ENCODE results near the gene PLXNA1. TPM values are rescaled to one million over a fixed set of nuclear protein-coding genes. Genes with fewer than 3 reads are reported as not detected.

PLXNA1 gene
- total RNA-seq, 2 donors from 2014 or later: 66.3 to 79.4 TPM

DNA sequence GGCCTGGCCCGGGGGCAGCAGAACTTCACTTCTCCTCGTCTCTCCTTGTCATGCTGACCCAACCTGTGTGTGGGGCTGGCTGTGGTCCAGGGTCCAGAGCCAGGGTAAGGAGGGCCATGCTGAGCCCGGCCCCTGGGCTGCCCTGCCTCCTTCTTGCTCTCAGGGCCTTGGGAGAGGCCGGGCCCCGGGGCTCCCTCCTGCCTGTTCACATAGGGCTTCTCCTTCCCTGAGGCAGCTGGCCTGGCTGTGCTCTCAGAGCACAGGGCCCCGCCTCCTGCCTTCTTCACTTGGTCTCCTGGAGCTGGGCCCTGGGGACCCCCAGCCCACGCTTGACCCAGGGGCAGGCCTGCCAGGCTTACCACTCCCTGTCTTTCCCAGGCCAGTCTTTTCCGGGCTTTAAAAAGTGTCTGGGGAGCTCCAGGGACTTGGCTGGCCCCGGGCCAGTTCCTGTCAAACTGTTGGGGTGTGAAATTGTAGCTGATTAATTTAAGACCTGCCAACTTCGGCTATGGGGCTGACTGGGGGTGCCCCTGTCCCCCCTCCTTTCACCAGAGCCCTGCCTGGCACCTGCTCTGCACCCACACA lies 11.8 kb downstream of the PLXNA1 start:
- no peaks in the 10 kb centered on the region for H3K27me3 Mint-ChIP-seq (ENCODE audit: insufficient read depth)
- Histone ChIP-seq H3K9me3 (ENCODE audit: control insufficient read depth, low read length) (no peaks in the 10 kb centered on the region), H3K27ac (ENCODE audit: low read depth, low read length) (no peak overlapping the region), H3K36me3 (ENCODE audit: control insufficient read depth, insufficient read depth, low read length) (peaks cover 51% of the 10 kb centered on the region), H3K4me1 (ENCODE audit: control insufficient read depth, insufficient read depth, low read length) (no peaks in the 10 kb centered on the region), H3K27me3 (ENCODE audit: control insufficient read depth, insufficient read depth, low read length, poor library complexity, severe bottlenecking) (no peaks in the 10 kb centered on the region), H3K4me3 (ENCODE audit: low read length) (no peak overlapping the region), H3K9ac (ENCODE audit: extremely low read depth, low read length, poor library complexity, severe bottlenecking) (no peak overlapping the region)
- no peak overlapping the region for H3K4me3 Mint-ChIP-seq
- H3K9me3 Mint-ChIP-seq: no peaks in the 10 kb centered on the region
- peaks cover 17% of the 10 kb centered on the region for H3K36me3 Mint-ChIP-seq (ENCODE audit: low read depth)
- H3K27ac Mint-ChIP-seq: no peak overlapping the region
- 92 to 94% methylated on average over 4 to 10 of the region's 10 CpGs for WGBS, 2 experiments (ENCODE audit: insufficient coverage in 1 of 2, insufficient read length in 1 of 2)
- H3K4me1 Mint-ChIP-seq: peaks cover 5% of the 10 kb centered on the region
- DNase-seq: no peak
- TF ChIP-seq, protein P1, sequence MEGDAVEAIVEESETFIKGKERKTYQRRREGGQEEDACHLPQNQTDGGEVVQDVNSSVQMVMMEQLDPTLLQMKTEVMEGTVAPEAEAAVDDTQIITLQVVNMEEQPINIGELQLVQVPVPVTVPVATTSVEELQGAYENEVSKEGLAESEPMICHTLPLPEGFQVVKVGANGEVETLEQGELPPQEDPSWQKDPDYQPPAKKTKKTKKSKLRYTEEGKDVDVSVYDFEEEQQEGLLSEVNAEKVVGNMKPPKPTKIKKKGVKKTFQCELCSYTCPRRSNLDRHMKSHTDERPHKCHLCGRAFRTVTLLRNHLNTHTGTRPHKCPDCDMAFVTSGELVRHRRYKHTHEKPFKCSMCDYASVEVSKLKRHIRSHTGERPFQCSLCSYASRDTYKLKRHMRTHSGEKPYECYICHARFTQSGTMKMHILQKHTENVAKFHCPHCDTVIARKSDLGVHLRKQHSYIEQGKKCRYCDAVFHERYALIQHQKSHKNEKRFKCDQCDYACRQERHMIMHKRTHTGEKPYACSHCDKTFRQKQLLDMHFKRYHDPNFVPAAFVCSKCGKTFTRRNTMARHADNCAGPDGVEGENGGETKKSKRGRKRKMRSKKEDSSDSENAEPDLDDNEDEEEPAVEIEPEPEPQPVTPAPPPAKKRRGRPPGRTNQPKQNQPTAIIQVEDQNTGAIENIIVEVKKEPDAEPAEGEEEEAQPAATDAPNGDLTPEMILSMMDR (conservative IDR thresholded peaks at IDR 0.05): no peak

GRCh38 chr3:126995254-126995780 lies 12.4 kb downstream of the PLXNA1 start:
- TF ChIP-seq, protein P1 (conservative IDR thresholded peaks at IDR 0.05): no peak
- Mint-ChIP-seq H3K4me3 (no peak overlapping the region), H3K27me3 (ENCODE audit: insufficient read depth) (no peaks in the 10 kb centered on the region), H3K9me3 (no peaks in the 10 kb centered on the region), H3K4me1 (peaks cover 5% of the 10 kb centered on the region), H3K27ac (no peak overlapping the region), H3K36me3 (ENCODE audit: low read depth) (peaks cover 17% of the 10 kb centered on the region)
- H3K9me3 ChIP-seq (ENCODE audit: control insufficient read depth, low read length): no peaks in the 10 kb centered on the region
- DNase-seq: no peak
- no peak overlapping the region for H3K4me3 ChIP-seq (ENCODE audit: low read length)
- peaks cover 45% of the 10 kb centered on the region for H3K36me3 ChIP-seq (ENCODE audit: control insufficient read depth, insufficient read depth, low read length)
- no peaks in the 10 kb centered on the region for H3K4me1 ChIP-seq (ENCODE audit: control insufficient read depth, insufficient read depth, low read length)
- 97% methylated on average over 5 to 12 of the region's 12 CpGs for WGBS, 2 experiments (ENCODE audit: insufficient coverage in 1 of 2, insufficient read length in 1 of 2)
- H3K9ac ChIP-seq (ENCODE audit: extremely low read depth, low read length, poor library complexity, severe bottlenecking): no peak overlapping the region
- H3K27ac ChIP-seq (ENCODE audit: low read depth, low read length): no peak overlapping the region
- no peaks in the 10 kb centered on the region for H3K27me3 ChIP-seq (ENCODE audit: control insufficient read depth, insufficient read depth, low read length, poor library complexity, severe bottlenecking)

DNA sequence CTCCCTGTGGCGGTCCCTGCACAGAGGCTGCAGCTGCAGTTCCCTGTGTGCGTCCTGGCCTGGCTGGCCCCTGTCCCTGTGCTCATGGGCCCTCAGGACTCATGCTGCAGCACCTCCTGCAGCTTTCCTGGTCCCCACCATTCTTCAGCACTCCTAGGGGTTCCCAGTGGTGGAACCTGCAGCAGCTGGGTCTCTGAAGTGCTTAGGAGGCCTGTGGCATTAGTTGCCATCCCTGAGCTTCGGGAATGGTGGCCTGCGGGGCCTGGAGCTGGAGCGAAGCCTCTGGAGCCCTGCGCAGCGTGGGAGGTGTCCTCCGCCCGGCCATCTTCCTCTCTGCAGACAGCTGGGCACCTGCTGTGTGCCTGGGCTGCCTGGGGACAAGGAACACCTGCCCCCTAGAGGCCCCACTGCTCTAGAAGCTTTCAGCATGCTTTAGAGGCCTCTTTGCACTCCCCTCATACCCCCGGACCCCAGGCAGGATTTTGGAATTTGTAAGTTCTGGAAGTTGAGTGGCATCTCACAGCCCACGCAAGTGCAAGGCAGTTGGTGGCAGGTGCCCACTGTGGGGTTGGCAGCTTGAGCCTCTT lies 13.1 kb downstream of the PLXNA1 start:
- Histone ChIP-seq H3K4me1 (ENCODE audit: control insufficient read depth, insufficient read depth, low read length) (no peaks in the 10 kb centered on the region), H3K36me3 (ENCODE audit: control insufficient read depth, insufficient read depth, low read length) (peaks cover 42% of the 10 kb centered on the region), H3K27me3 (ENCODE audit: control insufficient read depth, insufficient read depth, low read length, poor library complexity, severe bottlenecking) (no peaks in the 10 kb centered on the region), H3K27ac (ENCODE audit: low read depth, low read length) (no peak overlapping the region), H3K9ac (ENCODE audit: extremely low read depth, low read length, poor library complexity, severe bottlenecking) (no peak overlapping the region), H3K9me3 (ENCODE audit: control insufficient read depth, low read length) (no peaks in the 10 kb centered on the region), H3K4me3 (ENCODE audit: low read length) (no peak overlapping the region)
- DNase-seq: no peak
- no peak overlapping the region for H3K4me3 Mint-ChIP-seq
- peaks cover 5% of the 10 kb centered on the region for H3K4me1 Mint-ChIP-seq
- H3K36me3 Mint-ChIP-seq (ENCODE audit: low read depth): peaks cover 12% of the 10 kb centered on the region
- H3K27me3 Mint-ChIP-seq (ENCODE audit: insufficient read depth): no peaks in the 10 kb centered on the region
- no peak overlapping the region for H3K27ac Mint-ChIP-seq
- WGBS, 2 experiments (ENCODE audit: insufficient coverage in 1 of 2, insufficient read length in 1 of 2): 92 to 95% methylated on average over 9 to 11 of the region's 11 CpGs
- TF ChIP-seq, protein P1 (conservative IDR thresholded peaks at IDR 0.05): peak; percentile 59
- H3K9me3 Mint-ChIP-seq: no peaks in the 10 kb centered on the region
